GM18517 (cell line): ENCODE results near the gene RBBP8.
A peak's percentile ranks its signal among the peaks of the same experiment; 100 is the strongest.
"Not testable (repeated sequence)": the region's sequence is repeated elsewhere in the genome, so short reads cannot be mapped to it uniquely, and the experiment has no call there.

Experiments used
- ATAC-seq: cut with Tn5 transposase; IDR thresholded peaks from one replicate; pipeline ENCODE4 v1.9.1; 2021; ENCODE audit warnings: mild to moderate bottlenecking, moderate library complexity; ENCODE audit not compliant: unreplicated experiment

The RBBP8 gene

DNA sequence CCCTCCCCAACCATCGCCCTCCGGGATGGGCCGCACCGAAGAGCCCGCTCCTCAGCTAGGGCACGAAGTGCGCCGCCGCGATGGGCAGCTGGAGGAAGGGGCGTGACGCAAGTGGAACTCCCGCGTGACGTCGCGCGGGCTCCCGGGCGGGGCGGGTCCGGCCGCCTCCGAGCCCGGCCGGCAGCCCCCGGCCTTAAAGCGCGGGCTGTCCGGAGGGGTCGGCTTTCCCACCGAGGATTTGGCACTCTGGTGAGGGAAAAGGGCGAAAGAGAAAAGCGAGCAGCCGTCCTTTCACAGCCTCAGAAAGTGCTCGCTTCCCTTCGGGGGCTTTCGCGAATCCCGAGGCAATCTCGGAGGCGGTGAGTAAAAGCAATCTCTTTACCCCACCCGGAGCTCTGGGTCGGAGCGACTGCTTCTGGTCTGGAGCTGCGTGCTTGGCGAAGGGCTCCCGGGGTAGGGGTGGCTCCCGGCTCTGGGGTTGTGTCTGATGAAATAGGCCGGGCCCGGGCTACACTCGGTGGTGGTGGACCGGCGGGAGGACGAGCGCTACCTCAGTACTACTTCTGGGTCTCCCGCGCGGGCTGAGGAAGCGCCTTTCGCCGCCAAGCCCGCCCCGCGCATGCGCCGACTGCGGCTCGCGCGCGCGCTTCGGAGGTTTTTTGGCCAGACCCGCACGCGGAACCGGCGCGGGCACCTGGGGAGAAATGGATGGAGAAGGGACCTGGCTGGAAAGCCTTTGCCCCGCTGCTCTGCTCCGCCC, at the start of gene RBBP8:
TSS of gene RBBP8 (plus strand) at position 123 of the 760 bp plus-strand sequence. CDS start 3,524 bp downstream, outside the sequence.
- peak; percentile 50 for ATAC-seq

DNA sequence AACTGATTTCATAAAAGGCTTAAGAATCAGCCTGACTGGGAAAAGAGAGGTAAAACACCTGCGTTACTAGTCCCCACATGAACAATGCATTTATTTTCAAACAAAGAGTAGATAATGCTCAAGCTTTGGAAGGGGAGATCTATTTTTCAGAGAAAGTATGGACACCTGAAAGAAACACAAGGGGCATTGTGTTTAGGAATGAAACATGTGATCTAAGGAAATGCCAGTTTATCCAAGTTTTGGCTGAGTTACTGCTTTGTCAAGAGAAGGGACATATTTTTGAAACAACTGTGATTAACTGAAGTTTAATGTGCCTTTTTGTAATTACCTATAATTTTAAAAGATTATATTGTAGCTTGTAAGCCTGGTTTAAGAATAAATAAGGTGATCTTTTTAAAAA, 49.3 kb upstream of the RBBP8 start:
- ATAC-seq = no peak

DNA sequence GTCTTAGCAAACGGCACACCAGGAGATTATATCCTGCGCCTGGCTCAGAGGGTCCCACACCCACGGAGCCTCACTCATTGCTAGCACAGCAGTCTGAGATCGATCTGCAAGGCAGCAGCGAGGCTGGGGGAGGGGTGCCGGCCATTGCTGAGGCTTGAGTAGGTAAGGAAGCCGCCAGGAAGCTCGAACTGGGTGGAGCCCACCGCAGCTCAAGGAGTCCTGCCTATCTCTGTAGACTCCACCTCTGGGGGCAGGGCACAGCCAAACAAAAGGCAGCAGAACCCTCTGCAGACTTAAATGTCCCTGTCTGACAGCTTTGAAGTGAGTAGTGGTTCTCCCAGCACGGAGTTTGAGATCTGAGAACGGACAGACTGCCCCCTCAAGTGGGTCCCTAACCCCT, 47.4 kb upstream of the RBBP8 start:
- ATAC-seq = not testable (repeated sequence)

DNA sequence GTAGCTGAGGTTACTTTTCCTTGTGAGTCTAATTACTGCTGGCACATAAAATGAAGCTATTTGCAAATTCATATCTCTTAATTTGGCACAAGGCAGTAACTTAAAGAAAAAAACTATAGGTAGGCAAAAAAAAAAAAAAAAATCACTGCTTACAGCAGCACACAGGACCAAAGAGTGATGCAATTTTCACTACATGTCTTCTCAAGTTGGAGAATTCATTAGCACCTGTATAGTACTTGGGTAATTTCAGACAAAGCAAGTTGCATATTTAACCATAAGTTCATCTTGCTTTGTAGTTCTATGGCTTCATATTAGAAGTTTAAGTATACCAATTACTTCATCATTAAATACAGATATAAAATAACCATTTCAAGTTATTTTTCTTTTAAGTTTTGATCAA, 33.7 kb upstream of the RBBP8 start:
- ATAC-seq = no peak

- no peak for ATAC-seq
Measured at GRCh38 chr18:22900558-22901238, 32.4 kb upstream of the RBBP8 start.

- ATAC-seq = no peak
Measured at GRCh38 chr18:22902093-22902492, 31.0 kb upstream of the RBBP8 start.

- not testable (repeated sequence) for ATAC-seq
Measured at GRCh38 chr18:22903248-22903647, 29.9 kb upstream of the RBBP8 start.

DNA sequence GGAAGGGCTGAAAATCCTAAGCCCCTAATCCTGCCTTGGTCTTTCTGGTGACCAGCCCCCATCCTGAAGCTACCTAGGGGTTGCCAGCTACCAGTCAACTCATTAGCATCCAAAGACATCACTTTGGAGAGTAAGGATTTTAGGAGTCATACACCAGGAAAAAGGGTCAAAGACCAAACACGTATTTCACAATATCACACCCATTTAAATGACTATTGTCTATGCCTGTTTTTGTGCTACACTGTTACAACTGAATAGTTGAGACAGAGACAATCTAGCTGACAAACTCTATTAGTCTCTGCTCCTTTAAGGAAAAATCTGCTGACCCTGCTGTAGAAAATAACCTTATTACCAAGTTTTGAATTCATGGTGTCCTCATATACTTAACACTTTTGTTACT, 21.0 kb upstream of the RBBP8 start:
- ATAC-seq = no peak

GRCh38 chr18:22912835-22913234, 20.3 kb upstream of the RBBP8 start:
- no peak for ATAC-seq

DNA sequence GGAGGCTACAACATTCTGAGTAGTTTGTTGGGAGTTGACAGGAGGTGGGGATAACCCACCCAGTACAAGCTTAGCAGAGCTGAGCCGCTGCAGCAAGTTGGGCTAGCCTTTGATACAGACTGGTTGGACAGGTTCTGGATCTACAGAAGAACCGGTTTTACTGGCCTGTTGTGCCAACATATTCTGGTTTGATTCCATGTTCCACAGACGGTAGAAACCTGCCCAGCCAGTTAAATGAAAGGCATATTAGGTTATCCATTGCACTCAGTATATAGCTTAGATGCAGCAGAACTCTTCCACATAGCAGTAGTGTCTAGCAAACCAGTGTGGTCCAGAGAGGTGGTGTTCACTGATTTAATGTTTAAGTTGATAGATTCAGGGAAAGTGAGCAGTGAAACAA, 19.3 kb upstream of the RBBP8 start:
- no peak for ATAC-seq

DNA sequence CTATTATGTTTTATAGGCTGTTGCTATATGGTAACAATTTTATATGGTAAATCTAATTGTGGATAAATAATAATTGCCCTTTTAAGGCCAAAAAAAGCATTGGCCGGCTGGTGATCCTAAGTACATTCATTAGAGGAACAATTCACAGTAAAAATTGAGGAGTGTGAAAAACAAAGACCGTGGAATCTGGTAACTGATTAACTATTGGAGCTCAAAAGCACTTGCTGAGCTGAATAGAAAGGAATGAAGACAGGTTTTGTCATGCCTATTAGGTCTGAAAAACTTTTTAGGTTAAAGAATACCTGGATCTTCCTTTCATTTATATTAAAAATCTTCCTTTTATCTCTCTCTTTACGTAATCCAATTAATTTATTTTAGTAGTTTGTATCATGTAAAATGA, 18.5 kb upstream of the RBBP8 start:
- no peak for ATAC-seq

DNA sequence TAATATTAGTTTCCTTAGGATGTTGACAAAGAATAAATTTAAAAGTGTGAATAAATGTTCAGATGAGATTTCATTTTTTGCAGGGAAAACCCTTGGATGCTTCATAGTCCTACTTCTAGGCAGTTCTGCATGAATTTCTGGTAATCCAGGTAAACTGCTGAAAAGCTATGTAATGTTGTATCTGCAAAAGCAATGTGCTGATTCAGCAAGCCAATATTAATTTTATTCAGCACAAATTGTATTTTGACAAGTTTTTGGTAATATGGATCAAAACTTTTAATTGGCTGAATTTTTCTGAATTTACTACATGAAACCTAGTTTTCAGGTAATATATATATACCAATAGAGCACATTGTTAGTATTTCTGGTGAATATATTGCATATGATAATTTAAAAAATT, 17.8 kb upstream of the RBBP8 start:
- ATAC-seq = no peak

DNA sequence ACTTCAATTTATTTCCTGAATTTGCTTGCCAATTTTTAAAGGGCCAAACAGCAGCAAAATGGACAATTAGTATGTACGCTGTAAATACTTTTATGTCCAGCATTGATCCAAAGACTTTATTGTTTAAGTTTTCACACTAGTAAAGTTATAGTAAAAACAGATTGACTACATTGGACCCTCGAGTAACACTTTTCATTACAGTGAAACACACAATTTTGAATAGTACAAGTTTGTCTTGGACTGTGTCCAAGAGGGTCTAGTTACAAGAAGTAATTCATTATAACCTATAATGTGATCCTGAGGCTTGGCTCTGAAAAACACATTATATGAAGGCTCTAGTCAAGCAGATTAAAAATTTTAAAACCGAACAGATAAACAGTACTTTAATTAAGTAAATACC, 11.4 kb upstream of the RBBP8 start:
- ATAC-seq = no peak

DNA sequence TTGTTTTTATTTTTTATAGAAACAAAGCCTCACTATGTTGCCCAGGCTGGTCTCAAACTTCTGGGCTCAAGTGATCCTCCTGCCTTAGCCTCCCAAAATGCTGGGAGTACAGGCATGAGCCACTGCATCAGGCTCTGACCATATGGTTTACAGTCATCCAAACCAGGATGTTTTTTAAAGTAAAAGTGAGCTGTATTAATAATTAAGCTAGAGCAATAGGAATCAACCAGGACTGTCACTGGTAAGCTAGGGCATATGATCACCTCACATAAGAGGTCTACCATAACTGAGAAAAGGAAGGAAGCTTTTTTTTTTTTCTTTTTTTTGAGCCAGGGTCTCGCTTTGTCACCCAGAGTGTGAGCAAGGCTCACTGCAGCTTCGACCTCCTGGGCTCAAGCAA, 8.5 kb upstream of the RBBP8 start:
- no peak for ATAC-seq

DNA sequence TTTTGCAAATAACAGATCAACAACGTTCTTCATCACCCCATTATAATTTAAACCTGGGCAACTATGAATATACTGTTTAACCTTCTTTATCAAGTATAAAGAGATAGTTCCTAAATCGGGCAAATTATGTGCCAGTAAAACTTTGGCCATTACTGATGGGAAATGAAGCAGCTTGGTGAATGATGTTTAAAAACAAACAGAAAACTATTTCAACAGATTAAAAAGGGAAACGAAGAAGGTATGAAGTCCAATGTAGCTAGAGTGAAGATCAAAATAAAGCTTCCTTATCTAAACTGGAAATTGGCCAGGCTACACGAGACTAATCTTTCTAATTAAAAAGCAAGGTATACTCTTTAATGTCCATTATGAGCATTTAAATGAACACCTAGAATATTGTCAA, 6.7 kb upstream of the RBBP8 start:
- ATAC-seq = no peak

- no peak for ATAC-seq
Measured at GRCh38 chr18:22928339-22928738, 4.8 kb upstream of the RBBP8 start.

DNA sequence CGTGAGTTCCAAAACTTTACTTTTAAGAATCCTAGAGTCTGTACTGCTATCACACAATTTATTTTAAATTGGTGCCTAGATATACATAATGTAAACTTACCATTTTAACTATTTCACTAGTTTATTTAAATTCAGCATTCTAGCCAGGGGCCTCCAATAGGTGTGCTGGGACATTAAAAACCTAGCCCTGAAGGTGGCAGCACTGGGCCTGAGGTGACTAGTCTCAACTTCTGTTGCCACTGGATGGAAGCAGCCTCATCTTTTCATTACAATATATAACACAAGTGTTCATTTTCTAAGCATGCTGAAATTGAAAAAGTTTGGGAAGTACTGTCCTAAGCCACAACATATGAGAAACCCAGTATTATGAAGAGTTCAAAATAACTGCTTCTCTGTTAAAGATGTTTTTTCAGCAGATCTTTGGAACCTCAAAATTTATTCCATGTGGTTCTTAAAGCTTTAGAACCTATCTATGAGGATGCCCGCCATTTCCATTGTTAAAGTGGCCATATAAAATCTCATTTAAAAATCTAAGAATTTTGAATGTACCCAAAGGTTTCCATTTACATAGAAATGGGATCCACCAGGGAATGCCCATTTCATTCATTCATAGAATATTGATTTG, 2.9 kb upstream of the RBBP8 start:
- peak; percentile 53 for ATAC-seq

DNA sequence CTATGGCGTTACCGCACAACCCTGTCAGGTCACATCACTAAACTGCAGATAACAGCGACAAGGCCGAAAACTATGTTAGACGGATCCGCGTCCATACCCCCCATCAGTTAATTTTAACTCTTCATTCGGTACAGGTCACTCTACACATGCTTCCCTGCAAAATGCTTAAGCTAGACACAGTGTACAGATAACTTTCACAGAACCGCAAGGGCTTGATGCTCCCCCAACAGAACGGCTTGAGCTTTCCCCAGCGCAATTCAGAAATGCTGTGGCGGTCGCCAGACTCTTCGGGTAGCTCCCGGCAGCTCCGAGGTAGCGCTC, 283 bp upstream of the RBBP8 start:
- peak; percentile 31 for ATAC-seq

GRCh38 chr18:22933966-22934423, 867 bp downstream of the RBBP8 start:
- peak; percentile 21 for ATAC-seq

GRCh38 chr18:22934789-22935188, 1.7 kb downstream of the RBBP8 start:
- ATAC-seq = no peak

GRCh38 chr18:22935431-22935830, 2.3 kb downstream of the RBBP8 start:
- ATAC-seq = no peak

DNA sequence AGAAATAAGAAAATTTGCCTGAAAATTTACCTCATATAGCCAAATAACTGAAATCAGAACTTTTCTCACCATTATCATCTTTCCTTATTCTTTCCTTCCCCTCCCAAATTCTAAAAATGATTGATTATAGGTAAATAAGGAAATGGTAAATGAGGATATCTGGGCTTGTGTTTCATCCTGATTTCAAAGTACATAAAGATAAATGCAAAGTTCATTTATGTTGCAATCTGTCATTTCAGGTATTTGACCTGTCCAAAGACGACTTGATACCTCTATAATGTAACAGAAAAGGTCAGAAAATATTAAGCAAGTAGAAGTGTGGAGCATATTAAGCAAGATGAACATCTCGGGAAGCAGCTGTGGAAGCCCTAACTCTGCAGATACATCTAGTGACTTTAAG, 3.4 kb downstream of the RBBP8 start:
- no peak for ATAC-seq
